GM12801 (cell line): ENCODE data around the gene TSPAN31.

ENCODE experiments used
- TF ChIP-seq, protein P1 (sequence below): IDR thresholded peaks from one replicate; pipeline ENCODE4 v1.5.1; 2011; ENCODE audit warnings: control low read depth; ENCODE audit not compliant: insufficient read length; ENCODE audit errors: extremely low read depth

TSPAN31 gene

DNA sequence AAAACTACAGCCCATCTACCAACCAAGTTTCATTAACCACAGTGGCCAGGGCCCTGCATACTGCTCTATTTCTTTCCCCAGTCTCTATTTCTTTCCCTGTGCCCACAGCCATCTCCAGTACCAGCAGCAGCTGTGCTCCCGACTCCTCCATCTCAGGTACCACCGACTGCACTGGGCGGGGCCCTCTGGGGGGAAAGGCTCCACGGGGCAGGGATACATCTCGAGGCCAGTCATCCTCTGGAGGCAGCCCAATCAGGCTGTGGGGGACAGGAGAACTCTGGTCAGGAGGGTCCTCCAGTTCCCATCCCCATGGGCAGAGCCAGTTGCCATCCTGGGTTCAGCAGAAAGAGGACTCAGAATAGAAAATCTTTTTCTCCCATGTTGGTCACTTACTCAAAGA is 4.2 kb downstream of the TSPAN31 start:
- TF ChIP-seq, protein P1, sequence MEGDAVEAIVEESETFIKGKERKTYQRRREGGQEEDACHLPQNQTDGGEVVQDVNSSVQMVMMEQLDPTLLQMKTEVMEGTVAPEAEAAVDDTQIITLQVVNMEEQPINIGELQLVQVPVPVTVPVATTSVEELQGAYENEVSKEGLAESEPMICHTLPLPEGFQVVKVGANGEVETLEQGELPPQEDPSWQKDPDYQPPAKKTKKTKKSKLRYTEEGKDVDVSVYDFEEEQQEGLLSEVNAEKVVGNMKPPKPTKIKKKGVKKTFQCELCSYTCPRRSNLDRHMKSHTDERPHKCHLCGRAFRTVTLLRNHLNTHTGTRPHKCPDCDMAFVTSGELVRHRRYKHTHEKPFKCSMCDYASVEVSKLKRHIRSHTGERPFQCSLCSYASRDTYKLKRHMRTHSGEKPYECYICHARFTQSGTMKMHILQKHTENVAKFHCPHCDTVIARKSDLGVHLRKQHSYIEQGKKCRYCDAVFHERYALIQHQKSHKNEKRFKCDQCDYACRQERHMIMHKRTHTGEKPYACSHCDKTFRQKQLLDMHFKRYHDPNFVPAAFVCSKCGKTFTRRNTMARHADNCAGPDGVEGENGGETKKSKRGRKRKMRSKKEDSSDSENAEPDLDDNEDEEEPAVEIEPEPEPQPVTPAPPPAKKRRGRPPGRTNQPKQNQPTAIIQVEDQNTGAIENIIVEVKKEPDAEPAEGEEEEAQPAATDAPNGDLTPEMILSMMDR, result no peak

DNA sequence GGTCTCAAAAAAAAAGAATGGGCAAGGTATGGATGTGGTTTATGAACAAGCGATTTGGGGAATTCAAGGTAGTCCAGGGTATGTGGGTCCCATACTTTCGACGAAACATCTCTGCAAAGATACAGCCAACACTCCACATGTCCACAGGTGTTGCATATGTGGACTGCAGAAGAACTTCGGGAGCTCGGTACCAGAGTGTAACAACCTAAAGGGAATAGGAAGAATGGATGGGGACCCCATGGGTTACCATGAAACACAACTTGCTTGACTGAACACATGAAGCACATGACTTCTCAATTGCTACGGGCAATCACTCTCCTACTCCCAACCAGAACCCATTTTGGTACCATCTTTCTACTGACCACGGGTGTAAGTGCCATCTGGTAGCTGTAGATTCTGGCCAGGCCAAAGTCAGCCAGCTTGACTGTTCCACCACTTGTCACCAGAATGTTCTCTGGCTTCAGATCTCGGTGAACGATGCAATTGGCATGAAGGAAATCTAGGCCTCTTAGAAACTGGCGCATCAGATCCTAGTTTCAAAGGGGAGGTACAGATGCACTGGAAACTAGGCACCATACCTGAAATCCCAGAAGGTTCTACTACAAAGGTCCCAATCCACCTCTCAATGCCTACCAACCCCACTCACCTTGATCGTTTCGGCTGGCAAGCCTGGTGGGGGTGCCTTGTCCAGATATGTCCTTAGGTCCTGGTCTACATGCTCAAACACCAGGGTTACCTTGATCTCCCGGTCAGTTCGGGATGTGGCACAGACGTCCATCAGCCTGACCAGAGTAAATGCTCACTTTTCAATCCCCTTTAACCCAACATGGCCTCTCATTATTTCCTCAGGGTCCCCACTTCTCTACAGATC is 6.0 kb downstream of the TSPAN31 start:
- TF ChIP-seq, protein P1, result no peak

- TF ChIP-seq, protein P1, result no peak
Observed at GRCh38 chr12:57751432-57751787, 6.6 kb downstream of the TSPAN31 start.

DNA sequence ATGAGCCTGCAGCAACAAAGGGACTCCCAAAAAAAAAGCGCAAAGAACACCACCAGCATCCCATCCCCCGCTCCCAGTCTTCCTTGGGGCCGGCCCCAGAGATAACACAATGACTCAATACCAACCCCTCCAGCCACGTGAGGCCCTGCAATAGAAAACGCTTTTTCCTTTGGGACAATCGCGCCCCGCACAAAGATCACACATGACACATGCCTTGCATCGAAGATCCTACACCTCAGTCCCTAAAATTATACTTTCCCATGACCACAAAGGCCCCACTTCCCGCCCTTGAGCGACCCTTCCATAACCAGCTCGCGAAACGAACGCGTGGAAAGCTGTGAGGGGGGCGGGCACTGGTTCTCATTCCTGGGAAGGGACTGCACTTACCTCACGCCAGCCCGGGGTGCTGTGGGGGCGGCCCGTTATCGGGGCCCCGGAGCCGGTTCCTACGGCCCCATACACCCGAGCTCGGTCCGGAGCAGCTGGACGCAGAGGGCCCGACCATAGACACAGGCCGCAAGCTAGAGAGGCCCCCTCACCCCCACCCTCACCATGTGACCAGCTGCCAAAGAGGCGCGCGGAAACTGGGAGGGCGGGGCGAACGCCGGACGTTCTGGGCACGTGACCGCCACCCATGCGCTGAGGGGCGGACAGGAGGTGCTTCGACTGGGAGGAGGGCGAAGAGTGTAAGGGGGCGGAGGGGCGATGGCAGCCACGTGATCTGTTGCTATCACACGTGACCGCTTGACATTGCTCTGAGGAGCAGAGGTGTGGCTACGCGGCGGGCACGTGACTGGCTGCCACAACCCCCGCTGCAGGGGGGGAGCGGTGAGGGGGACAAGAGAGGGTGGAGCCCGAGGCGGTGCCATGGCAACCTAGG is 7.2 kb downstream of the TSPAN31 start, which contains the start of gene CDK4:
Gene CDK4, minus strand, starts transcription at position 523 of the 880 bp plus-strand sequence. CDS start 593 bp downstream, outside the sequence.
- TF ChIP-seq, protein P1, result no peak

DNA sequence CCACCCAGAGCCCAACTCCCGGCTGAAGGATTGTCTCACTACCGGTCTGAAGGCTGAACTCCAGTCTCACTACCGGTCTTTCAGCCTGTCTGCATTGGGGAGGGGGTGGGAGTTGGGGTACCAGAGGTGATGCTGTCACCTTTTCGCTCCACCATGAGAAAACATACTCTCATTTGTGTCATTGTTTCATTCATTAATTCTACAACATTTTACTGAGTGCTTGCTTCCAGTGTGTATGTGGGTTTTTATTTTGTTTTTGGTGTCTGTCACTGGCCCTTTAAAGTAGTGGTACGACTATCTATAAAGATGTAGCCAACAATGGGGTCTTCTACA is 7.8 kb downstream of the TSPAN31 start:
- TF ChIP-seq, protein P1, result no peak

GRCh38 chr12:57753756-57754337 is 9.0 kb downstream of the TSPAN31 start:
- TF ChIP-seq, protein P1, result no peak
